WTC11 (cell line): ENCODE results near the gene CNGA4. TPM values are rescaled to one million over a fixed set of nuclear protein-coding genes. Genes with fewer than 3 reads are reported as not detected.

Experiments
- ATAC-seq: fragments of 200-7000 bp; cut with Tn5 transposase; 2 replicates; pipeline ENCODE4 v1.10.0; 2021; ENCODE audit warnings: mild to moderate bottlenecking, moderate library complexity
- CTCF ChIA-PET: fragments of 300-600 bp; sonication (Branson Sonifier 250); formaldehyde crosslinking; loops from one replicate; lab custom pipeline; 2021; ENCODE audit warnings: antibody characterized with exemption; lab: Charles Lee
- POLR2A ChIA-PET: fragments of 350-600 bp; sonication (Branson Sonifier 250); formaldehyde crosslinking; loops from one replicate; lab custom pipeline; 2021; ENCODE audit warnings: antibody characterized with exemption; lab: Charles Lee
- DNase-seq: peaks from one replicate; pipeline ENCODE4 v3.0.0; 2021; ENCODE audit warnings: low spot score
- H3K27ac Mint-ChIP-seq: 2 replicates; pipeline ENCODE4 v1.8.0; 2021; ENCODE audit warnings: mixed read lengths
- H3K27me3 Mint-ChIP-seq: 2 replicates; pipeline ENCODE4 v1.8.0; 2021; ENCODE audit warnings: low read depth, mild to moderate bottlenecking, moderate library complexity, mixed read lengths
- H3K36me3 Mint-ChIP-seq: 2 replicates; pipeline ENCODE4 v1.8.0; 2021; ENCODE audit warnings: mixed read lengths
- H3K4me1 Mint-ChIP-seq: 2 replicates; pipeline ENCODE4 v1.8.0; 2022; ENCODE audit warnings: mixed read lengths
- H3K4me3 Mint-ChIP-seq: 2 replicates; pipeline ENCODE4 v1.8.0; 2021; ENCODE audit warnings: mild to moderate bottlenecking, moderate library complexity, mixed read lengths
- H3K9me3 Mint-ChIP-seq: 2 replicates; pipeline ENCODE4 v1.8.0; 2021; ENCODE audit warnings: mixed read lengths
- ARID4B ChIP-seq: sonication (generic); formaldehyde crosslinking; IDR thresholded peaks from 2 replicates; pipeline ENCODE4 v1.8.0; 2023; ENCODE audit warnings: missing genetic modification reagents, mild to moderate bottlenecking, borderline replicate concordance
- CTCF ChIP-seq: fragments of 200-600 bp; IDR thresholded peaks from 2 replicates; pipeline ENCODE4 v1.8.0; 2022; ENCODE audit warnings: antibody characterized with exemption
- ELF4 ChIP-seq: sonication (generic); formaldehyde crosslinking; IDR thresholded peaks from 2 replicates; pipeline ENCODE4 v1.8.1; 2022; ENCODE audit warnings: low read depth, mild to moderate bottlenecking, moderate library complexity, missing genetic modification reagents
- ERG ChIP-seq: fragments of 250-450 bp; sonication (Bioruptor Pico); IDR thresholded peaks from 2 replicates; pipeline ENCODE4 v1.8.0; 2021; ENCODE audit warnings: mild to moderate bottlenecking
- ESRRA ChIP-seq: sonication (generic); formaldehyde crosslinking; IDR thresholded peaks from 2 replicates; pipeline ENCODE4 v1.8.1; 2022; ENCODE audit warnings: mild to moderate bottlenecking, missing genetic modification reagents, borderline replicate concordance
- FOXP1 ChIP-seq: sonication (generic); formaldehyde crosslinking; IDR thresholded peaks from 2 replicates; pipeline ENCODE4 v1.8.0; 2022; ENCODE audit warnings: missing genetic modification reagents, mild to moderate bottlenecking, moderate library complexity, borderline replicate concordance
- GABPB1 ChIP-seq: sonication (generic); formaldehyde crosslinking; IDR thresholded peaks from 2 replicates; pipeline ENCODE4 v1.8.1; 2023; ENCODE audit warnings: mild to moderate bottlenecking, missing genetic modification reagents
- IRF2 ChIP-seq: sonication (generic); formaldehyde crosslinking; IDR thresholded peaks from 2 replicates; pipeline ENCODE4 v1.8.0; 2022; ENCODE audit warnings: low read depth, missing genetic modification reagents, borderline replicate concordance
- JUN ChIP-seq: sonication (generic); formaldehyde crosslinking; IDR thresholded peaks from 2 replicates; pipeline ENCODE4 v1.8.0; 2023; ENCODE audit warnings: mild to moderate bottlenecking, missing genetic modification reagents
- MYBL2 ChIP-seq: sonication (generic); formaldehyde crosslinking; IDR thresholded peaks from 2 replicates; pipeline ENCODE4 v1.8.1; 2023; ENCODE audit warnings: mild to moderate bottlenecking, moderate library complexity, missing genetic modification reagents
- OVOL2 ChIP-seq: fragments of 250-450 bp; sonication (Bioruptor Pico); IDR thresholded peaks from 2 replicates; pipeline ENCODE4 v1.9.0; 2021; ENCODE audit warnings: mild to moderate bottlenecking, borderline replicate concordance
- RELA ChIP-seq: sonication (generic); formaldehyde crosslinking; IDR thresholded peaks from 2 replicates; pipeline ENCODE4 v1.8.1; 2022; ENCODE audit warnings: missing genetic modification reagents, mild to moderate bottlenecking, borderline replicate concordance
- ZNF416 ChIP-seq: fragments of 250-450 bp; sonication (Bioruptor Pico); IDR thresholded peaks from 2 replicates; pipeline ENCODE4 v1.9.0; 2021; ENCODE audit warnings: mild to moderate bottlenecking, inconsistent platforms
- ZNF671 ChIP-seq: fragments of 250-450 bp; sonication (Bioruptor Pico); IDR thresholded peaks from 2 replicates; pipeline ENCODE4 v1.8.0; 2021; ENCODE audit warnings: mild to moderate bottlenecking
- total RNA-seq: library from RNA; stranded (reverse); gene quantifications from 3 replicates; pipeline ENCODE4 v1.2.3, GENCODE V29; 2021
- TF ChIP-seq, protein P1 (sequence below): sonication (generic); formaldehyde crosslinking; IDR thresholded peaks from 2 replicates; pipeline ENCODE4 v1.8.0; 2022; ENCODE audit warnings: mild to moderate bottlenecking, missing genetic modification reagents
- TF ChIP-seq, protein P2 (sequence below): sonication (generic); formaldehyde crosslinking; IDR thresholded peaks from 2 replicates; pipeline ENCODE4 v1.8.1; 2022; ENCODE audit warnings: missing genetic modification reagents, borderline replicate concordance
- TF ChIP-seq, protein P3 (sequence below): sonication (generic); formaldehyde crosslinking; IDR thresholded peaks from 2 replicates; pipeline ENCODE4 v1.8.0; 2022; ENCODE audit warnings: missing genetic modification reagents
- TF ChIP-seq, protein P4 (sequence below): sonication (generic); formaldehyde crosslinking; IDR thresholded peaks from 2 replicates; pipeline ENCODE4 v1.8.1; 2022; ENCODE audit warnings: mild to moderate bottlenecking, moderate library complexity, missing genetic modification reagents

CNGA4 gene
- total RNA-seq, 1 experiment from 2014 or later, result 0.35 TPM

DNA sequence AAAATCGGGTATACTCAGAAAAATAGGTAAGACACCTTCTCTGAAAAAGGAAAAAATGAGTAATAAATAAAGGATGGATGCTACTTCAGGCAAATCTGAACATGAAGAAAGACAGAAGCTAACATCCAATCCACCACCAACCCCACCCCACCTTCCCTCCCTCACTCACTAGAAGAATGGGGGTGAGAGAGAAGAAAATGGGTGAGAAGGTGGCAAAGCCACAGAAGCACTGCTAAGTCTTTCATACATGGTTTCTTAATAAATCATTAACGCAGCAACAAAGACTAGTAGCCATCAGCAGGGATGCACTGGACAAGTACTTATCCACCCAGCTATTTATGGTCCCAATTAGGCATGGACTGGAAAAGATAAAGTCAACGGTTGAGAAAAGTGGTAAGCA, 10.4 kb upstream of the CNGA4 start:
- no peak overlapping the region for H3K4me3 Mint-ChIP-seq
- ChIA-PET POLR2A (no interaction called here), CTCF (interaction anchor here (1.3 to 2.2 kb wide), 3 partner anchors 23 to 125 kb away, joined by 3 to 9 read pairs (median 4); no protein-coding TSS in a partner anchor)
- H3K4me1 Mint-ChIP-seq, result peaks cover 3% of the 10 kb centered on the region; the same call in 1 of the 2 replicates
- H3K27me3 Mint-ChIP-seq, result no peaks in the 10 kb centered on the region
- no peak for ATAC-seq
- H3K9me3 Mint-ChIP-seq, result no peaks in the 10 kb centered on the region
- DNase-seq, result no peak
- TF ChIP-seq MYBL2 (CRISPR knock-in tag) (no peak), ZNF416 (CRISPR knock-in tag) (no peak), GABPB1 (CRISPR knock-in tag) (no peak), JUN (CRISPR knock-in tag) (no peak), IRF2 (CRISPR knock-in tag) (no peak), RELA (CRISPR knock-in tag) (no peak), ESRRA (CRISPR knock-in tag) (no peak), FOXP1 (no peak), ZNF671 (CRISPR knock-in tag) (no peak), ARID4B (CRISPR knock-in tag) (no peak)
- TF ChIP-seq, protein P1, sequence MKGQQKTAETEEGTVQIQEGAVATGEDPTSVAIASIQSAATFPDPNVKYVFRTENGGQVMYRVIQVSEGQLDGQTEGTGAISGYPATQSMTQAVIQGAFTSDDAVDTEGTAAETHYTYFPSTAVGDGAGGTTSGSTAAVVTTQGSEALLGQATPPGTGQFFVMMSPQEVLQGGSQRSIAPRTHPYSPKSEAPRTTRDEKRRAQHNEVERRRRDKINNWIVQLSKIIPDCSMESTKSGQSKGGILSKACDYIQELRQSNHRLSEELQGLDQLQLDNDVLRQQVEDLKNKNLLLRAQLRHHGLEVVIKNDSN (CRISPR knock-in tag), result no peak
- TF ChIP-seq, protein P2, sequence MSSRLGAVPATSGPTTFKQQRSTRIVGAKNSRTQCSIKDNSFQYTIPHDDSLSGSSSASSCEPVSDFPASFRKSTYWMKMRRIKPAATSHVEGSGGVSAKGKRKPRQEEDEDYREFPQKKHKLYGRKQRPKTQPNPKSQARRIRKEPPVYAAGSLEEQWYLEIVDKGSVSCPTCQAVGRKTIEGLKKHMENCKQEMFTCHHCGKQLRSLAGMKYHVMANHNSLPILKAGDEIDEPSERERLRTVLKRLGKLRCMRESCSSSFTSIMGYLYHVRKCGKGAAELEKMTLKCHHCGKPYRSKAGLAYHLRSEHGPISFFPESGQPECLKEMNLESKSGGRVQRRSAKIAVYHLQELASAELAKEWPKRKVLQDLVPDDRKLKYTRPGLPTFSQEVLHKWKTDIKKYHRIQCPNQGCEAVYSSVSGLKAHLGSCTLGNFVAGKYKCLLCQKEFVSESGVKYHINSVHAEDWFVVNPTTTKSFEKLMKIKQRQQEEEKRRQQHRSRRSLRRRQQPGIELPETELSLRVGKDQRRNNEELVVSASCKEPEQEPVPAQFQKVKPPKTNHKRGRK (CRISPR knock-in tag), result no peak
- TF ChIP-seq, protein P3, sequence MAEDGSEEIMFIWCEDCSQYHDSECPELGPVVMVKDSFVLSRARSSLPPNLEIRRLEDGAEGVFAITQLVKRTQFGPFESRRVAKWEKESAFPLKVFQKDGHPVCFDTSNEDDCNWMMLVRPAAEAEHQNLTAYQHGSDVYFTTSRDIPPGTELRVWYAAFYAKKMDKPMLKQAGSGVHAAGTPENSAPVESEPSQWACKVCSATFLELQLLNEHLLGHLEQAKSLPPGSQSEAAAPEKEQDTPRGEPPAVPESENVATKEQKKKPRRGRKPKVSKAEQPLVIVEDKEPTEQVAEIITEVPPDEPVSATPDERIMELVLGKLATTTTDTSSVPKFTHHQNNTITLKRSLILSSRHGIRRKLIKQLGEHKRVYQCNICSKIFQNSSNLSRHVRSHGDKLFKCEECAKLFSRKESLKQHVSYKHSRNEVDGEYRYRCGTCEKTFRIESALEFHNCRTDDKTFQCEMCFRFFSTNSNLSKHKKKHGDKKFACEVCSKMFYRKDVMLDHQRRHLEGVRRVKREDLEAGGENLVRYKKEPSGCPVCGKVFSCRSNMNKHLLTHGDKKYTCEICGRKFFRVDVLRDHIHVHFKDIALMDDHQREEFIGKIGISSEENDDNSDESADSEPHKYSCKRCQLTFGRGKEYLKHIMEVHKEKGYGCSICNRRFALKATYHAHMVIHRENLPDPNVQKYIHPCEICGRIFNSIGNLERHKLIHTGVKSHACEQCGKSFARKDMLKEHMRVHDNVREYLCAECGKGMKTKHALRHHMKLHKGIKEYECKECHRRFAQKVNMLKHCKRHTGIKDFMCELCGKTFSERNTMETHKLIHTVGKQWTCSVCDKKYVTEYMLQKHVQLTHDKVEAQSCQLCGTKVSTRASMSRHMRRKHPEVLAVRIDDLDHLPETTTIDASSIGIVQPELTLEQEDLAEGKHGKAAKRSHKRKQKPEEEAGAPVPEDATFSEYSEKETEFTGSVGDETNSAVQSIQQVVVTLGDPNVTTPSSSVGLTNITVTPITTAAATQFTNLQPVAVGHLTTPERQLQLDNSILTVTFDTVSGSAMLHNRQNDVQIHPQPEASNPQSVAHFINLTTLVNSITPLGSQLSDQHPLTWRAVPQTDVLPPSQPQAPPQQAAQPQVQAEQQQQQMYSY (CRISPR knock-in tag), result no peak
- TF ChIP-seq, protein P4, sequence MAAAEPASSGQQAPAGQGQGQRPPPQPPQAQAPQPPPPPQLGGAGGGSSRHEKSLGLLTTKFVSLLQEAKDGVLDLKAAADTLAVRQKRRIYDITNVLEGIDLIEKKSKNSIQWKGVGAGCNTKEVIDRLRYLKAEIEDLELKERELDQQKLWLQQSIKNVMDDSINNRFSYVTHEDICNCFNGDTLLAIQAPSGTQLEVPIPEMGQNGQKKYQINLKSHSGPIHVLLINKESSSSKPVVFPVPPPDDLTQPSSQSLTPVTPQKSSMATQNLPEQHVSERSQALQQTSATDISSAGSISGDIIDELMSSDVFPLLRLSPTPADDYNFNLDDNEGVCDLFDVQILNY (CRISPR knock-in tag), result no peak
- H3K36me3 Mint-ChIP-seq, result no peaks in the 10 kb centered on the region
- H3K27ac Mint-ChIP-seq, result no peak overlapping the region

GRCh38 chr11:6229911-6230310, 9.0 kb upstream of the CNGA4 start:
- Mint-ChIP-seq H3K4me1 (peaks cover 10% of the 10 kb centered on the region), H3K36me3 (no peaks in the 10 kb centered on the region), H3K4me3 (no peak overlapping the region), H3K27me3 (no peaks in the 10 kb centered on the region), H3K27ac (no peak overlapping the region), H3K9me3 (no peaks in the 10 kb centered on the region)
- no peak for DNase-seq
- ATAC-seq, result no peak
- ChIA-PET POLR2A (no interaction called here), CTCF (interaction anchor here (0.5 to 2.2 kb wide), 5 partner anchors 23 to 124 kb away, joined by 3 to 9 read pairs (median 3); no protein-coding TSS in a partner anchor)
- TF ChIP-seq, protein P4 (CRISPR knock-in tag), result no peak
- TF ChIP-seq CTCF (no peak), ELF4 (CRISPR knock-in tag) (no peak), OVOL2 (CRISPR knock-in tag) (no peak), ERG (CRISPR knock-in tag) (no peak)
